NCI-H2029 (cell line): Measurements from ENCODE around the gene NUMA1.

Experiments used
- DNase-seq: peaks from one replicate; lab custom pipeline; 2025; lab: John Stamatoyannopoulos, UW

NUMA1 gene

GRCh38 chr11:72061739-72062396 is 18.5 kb downstream of the NUMA1 start:
- DNase-seq, result no peak

DNA sequence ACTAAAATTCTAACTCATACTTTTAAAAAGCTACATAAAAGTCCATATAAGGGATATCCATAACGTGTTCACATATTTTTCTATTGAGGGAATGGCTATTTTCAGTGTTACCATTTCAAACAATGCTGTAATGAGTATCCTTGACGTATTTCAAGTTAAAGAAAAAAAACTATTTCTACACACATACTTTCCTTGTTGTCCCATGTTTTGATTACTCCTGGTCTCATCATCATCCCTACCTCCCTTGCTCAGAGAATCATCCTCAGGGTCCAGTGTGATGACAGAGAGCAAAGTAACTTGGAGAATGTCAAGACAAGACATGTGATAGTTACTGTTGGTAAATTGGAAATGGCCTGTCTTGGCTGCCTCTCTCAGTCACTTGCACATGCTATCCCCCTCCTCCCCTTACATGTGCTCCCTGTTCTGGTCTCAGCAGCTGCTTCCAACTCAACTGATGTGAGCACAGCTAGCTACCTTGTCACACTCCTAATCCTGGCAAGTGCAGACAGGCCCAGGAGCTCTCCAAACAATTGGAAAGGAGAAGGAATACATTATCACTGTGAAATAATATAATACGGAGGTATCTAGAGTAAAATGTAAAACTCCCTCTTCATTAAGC is 21.8 kb downstream of the NUMA1 start:
- DNase-seq, result no peak

DNA sequence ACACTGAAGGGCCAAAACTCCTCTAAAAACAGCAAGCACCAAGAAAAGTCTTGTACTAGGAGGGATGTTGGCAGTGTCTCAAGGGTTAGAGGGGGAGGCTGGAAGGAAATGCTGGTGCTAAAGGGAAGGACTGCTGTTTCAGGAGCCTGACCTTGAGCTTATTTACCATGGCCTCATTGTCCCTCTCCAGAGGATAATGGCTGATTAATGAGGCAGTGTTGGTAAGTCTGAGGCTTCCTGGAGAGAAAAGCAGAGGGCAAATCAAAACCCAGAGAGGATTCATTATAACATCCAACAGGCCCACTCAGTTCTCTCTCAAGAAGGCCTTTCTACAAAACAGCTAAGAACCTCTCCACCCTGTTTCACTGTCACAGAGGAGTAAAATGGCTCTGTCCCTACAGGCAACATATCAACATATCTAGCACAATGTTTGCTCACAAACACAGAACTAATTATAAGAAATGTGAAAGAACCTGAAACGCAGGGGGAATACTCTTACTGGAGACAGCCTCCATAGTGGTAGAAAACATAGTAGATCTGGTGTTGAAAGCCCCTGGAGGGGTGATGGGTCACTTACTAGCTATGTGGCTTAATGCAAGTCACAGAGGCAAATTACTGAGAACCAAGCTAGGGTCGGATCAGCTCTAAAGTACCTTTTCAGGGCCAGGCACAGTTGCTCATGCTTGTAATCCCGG is 31.4 kb downstream of the NUMA1 start:
- DNase-seq, result peak; percentile 55

DNA sequence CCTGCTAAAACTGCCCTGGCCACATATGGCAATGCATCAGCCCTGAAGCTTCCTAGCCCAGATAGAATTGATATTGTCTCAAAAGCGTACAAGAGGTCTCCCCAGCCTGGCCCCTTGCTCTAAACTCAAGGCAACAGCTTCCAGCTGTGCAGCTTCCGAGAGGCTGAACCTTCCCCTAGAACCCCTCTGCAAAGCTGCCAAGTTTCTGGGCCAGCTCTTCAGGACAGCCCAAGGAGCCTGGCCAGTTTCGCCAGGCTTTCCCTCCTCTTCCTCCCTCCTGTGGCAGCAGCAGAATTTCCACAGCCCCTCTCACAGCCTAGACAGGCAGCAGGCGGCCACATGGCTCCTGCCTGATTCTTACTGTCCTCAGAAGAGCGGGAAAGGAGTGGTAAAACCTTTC is 34.5 kb downstream of the NUMA1 start:
- no peak for DNase-seq

DNA sequence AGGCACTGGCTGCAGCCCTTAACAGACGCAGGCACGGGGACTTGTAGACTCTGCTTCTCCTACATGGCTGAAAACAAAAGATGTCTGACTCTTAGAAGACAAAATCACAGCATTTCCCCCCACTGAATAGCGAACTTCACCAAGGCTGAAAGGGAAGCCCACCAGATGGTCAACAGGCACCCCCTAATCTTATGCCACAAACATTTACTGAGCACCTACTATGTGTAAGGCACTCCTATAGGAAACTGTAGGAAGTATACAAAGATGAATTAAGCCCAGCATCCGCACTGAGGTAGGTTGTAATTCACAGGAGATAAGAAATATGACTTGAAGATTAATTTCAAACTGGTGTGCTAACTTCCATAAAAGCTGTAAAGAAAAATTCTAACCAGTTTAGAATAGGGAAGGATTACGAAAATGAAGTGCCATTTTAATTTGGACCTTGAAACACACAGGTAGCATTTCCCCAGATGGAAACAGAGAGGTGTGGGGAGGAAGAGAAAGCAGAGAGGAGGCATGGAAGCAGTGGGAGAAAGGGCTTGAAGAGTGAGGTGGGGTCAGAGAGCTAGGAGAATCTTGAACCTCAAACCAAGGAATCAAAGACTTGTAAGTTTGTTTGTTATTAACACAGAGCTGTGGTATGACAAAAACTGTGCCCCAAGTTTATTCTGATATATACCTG is 38.1 kb downstream of the NUMA1 start:
- no peak for DNase-seq

DNA sequence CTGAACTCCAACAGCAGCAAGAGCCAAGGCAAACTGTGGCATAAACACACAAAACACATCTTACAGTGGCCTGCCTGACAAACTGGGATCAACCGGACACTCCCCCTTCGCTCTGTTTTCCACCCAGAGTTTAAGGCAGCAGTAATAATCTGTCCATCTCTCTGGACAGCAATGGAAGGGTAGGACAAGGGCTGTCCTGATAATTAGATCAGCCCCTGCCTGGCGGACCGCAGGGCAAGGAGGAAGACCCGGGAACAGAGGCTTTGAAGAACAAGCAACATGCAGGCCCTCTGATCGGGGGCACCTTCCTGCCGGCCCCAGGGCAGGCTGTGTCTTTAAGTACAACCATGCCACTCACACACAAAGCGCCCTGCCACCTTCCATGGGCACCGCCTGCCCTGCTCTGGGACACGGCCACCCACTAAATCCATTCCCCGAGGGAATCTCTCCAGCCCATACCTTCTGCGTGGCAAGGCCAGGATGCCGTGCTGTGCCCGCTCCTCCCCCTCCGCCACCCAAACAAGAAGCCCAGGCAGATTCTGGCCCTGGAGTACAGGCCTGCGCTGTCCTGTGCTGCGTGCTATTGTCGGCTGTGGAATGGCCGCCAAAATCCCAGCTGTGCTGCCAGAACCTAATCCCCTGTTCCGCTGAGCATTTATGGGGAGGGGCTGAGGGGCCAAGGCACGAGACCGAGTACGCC is 38.8 kb downstream of the NUMA1 start:
- peak; percentile 80 for DNase-seq

GRCh38 chr11:72040491-72041363 is 39.6 kb downstream of the NUMA1 start:
- peak; percentile 97 for DNase-seq

- no peak for DNase-seq
These were observed 40.4 kb downstream of the NUMA1 start for GRCh38 chr11:72039856-72040401.

DNA sequence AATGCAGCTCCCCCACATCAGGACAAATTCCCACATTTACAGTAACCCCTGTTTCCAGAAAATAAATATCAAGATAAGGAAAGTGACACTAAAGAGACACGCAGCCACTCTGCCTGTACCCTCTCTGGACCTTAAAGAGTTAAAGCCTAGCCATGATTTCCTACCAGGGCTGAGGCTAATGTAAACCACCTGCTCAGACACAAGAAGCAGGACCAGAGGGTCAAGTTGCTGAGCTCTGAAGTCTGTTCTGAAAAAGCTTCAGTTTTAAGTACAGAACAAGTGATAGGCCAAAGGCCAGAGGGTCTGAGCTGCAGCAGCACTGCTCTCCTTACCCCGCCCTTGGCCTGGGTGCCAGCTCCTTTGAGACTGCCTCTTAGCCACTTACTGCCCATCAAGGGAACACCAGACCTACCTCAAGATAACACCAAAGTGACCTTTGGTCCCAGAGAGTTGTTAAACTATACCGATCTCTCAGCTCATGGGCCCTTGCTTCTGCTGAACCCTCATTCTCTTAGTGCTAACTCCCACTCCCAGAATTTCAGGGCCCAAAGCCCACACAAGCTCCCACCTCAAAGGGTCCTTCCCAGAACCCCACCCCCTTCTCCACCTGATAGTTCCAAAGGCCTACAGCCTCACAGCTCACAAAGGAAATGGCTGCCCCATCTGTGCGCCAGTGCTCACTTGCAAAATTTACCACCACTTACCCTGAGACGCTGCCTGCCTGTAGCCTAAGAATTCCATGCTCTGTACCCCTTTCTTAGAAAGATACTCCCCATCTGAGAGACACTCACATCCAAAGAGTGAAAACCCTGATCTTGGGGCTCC is 41.1 kb downstream of the NUMA1 start:
- no peak for DNase-seq

DNA sequence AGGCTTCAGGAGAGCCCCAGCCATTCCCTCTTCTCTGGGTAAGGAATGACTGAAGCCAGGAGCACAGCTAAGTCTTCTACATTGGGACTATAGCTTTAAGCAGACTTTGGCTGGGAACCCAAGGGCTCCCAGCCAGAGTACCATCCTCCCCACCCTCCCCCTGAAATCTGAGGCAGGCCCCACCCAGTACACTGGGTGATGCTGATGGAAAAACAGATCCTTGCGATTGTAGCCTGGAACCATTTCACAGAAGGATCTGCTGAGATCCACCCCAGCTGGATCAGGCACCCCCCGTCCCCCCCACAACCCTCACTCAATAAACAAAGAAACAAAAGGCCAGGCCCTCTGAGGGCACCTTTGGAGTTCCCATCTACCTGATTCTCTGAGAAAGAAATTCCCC is 41.9 kb downstream of the NUMA1 start:
- peak; percentile 49 for DNase-seq

DNA sequence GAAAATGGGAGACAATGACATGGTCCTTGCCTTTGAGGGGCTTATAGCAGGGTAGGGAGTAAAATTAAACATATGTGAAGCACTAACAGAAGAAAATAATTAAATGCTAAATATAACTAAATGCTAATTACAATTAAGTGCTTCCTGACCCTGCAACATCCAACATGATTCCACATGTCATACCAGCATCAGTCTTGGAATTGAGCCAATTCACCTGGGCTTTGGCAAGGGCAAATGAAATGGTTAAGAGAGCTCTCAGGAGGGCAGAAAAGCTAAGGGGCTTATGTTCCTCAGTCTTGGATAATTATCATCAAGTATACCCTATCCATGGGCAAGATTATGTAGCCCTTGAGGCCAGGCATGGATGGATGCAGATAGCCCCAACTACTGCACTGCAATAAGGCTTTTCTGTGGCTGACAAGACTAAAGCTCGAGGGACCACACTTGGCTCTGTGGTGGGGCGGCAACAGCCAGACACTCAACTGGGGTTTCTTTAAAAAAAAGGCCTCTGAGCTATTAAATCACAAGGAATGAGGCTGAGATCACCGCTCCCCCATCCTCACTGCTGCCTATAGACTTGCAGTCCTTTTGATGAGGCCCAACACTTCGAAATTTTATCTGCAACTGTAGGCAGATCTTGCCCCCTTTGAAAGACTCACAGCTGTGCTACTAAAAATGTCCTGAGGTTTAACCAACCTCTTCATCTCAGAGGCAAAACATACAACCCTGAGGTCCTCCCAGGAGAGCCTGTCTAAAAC is 42.6 kb downstream of the NUMA1 start:
- peak; percentile 17 for DNase-seq

DNA sequence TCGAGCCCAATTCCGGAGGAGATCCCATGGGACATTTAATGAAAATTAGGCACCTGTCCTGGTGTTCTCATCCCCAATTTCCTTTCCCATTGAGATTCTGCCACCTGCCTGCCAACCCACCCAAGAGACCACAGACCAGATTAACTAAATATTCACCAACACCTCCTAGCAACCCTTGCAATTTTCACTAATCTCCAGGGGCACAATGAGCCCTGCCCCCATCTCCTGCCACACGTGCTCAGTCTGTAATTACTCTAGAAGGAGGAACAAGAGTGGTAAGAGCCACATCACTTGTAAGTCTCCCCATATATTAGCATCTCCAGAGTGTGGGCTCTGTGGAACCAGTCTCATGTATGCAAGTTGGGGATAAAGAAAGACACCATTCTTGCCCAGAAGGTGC is 43.7 kb downstream of the NUMA1 start:
- DNase-seq, result no peak

DNA sequence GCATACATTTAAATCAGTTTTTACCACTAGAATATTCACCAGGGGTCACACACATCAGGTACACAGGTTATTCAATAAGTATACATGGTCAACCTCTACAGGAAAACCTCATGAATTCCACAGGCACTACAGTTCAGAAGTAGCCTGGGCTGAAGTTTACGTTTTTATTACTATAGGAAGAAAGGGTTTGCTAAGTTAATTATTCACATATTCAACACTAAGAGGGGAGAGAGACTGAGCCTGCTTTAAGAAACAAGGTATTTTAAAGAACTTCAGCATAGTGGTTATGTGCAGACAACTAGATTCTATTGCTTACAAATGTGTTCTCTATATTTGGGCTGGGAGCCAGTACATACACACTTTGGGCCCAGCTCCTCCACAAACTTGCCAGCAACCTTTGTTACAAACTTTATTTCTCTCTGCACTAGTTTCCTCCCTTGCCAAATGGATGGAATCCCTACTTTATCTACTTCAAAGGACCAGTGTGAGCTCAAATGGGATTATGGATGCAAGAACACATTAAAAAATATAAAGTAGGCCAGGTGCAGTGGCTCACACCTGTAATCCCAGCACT is 49.8 kb downstream of the NUMA1 start:
- no peak for DNase-seq

DNA sequence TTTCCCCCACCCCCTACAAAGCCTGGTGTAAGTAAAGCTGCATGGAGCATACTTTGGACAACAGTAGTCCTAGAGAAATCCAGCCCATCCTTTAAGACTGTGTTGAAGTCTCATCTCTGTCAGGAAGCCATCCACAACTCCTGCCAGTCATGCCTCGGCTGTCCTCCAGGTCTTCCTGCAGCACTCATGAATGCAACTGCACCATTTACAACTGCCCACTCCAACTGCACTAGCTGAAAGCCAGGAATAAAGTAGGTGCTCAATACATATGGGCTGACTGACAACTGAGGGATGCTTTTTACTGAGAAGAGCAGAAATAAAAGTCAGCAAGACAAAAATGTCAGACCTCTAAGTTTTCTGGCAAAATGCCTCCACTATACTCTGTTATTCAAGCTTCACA is 54.3 kb downstream of the NUMA1 start:
- DNase-seq, result no peak

- no peak for DNase-seq
These were observed 56.1 kb downstream of the NUMA1 start for GRCh38 chr11:72024069-72024754.

- no peak for DNase-seq
These were observed 57.0 kb downstream of the NUMA1 start for GRCh38 chr11:72023335-72023734.

- no peak for DNase-seq
These were observed 62.2 kb downstream of the NUMA1 start for GRCh38 chr11:72018171-72018570.

GRCh38 chr11:72015511-72016061 is 64.8 kb downstream of the NUMA1 start:
- DNase-seq, result no peak
